Activated CD4-positive, alpha-beta memory T cell treated with anti-CD3 and anti-CD28 coated beads for 36 hours (primary cell): ENCODE results near the gene FRMD1. TPM values are rescaled to one million over a fixed set of nuclear protein-coding genes. Genes with fewer than 3 reads are reported as not detected.

Source experiments
- CTCF ChIA-PET: fragments of 350-600 bp; sonication (Branson Sonifier 250); formaldehyde crosslinking; loops from one replicate; lab custom pipeline; 2021; ENCODE audit warnings: antibody characterized with exemption, inconsistent platforms; lab: Charles Lee
- POLR2A ChIA-PET: fragments of 350-600 bp; sonication (Branson Sonifier 250); formaldehyde crosslinking; loops from one replicate; lab custom pipeline; 2021; ENCODE audit warnings: antibody characterized with exemption; lab: Charles Lee
- DNase-seq: peaks from one replicate; pipeline ENCODE4 v3.0.0-alpha.2; 2020
- H3K27ac Mint-ChIP-seq: one replicate; pipeline ENCODE4 v1.8.0; 2021; ENCODE audit warnings: mixed read lengths
- H3K27me3 Mint-ChIP-seq: one replicate; pipeline ENCODE4 v1.8.0; 2021; ENCODE audit warnings: mixed read lengths
- H3K36me3 Mint-ChIP-seq: one replicate; pipeline ENCODE4 v1.8.0; 2021; ENCODE audit warnings: mixed read lengths
- H3K4me1 Mint-ChIP-seq: one replicate; pipeline ENCODE4 v1.8.0; 2021; ENCODE audit warnings: low read depth, mixed read lengths
- H3K4me3 Mint-ChIP-seq: one replicate; pipeline ENCODE4 v1.8.0; 2021; ENCODE audit warnings: mild to moderate bottlenecking, mixed read lengths
- H3K9me3 Mint-ChIP-seq: one replicate; pipeline ENCODE4 v1.8.0; 2021; ENCODE audit warnings: mixed read lengths
- intact Hi-C: fragments of 100-400 bp; cut with micrococcal nuclease; formaldehyde crosslinking; loops from one replicate; pipeline ENCODE4 v1.15.1; 2023
- total RNA-seq, 2 experiments: library from RNA; stranded (reverse); gene quantifications; one replicate each; pipeline ENCODE4 v1.2.3, GENCODE V29; 2021

FRMD1 gene
- total RNA-seq, 2 experiments from 2014 or later: not detected

DNA sequence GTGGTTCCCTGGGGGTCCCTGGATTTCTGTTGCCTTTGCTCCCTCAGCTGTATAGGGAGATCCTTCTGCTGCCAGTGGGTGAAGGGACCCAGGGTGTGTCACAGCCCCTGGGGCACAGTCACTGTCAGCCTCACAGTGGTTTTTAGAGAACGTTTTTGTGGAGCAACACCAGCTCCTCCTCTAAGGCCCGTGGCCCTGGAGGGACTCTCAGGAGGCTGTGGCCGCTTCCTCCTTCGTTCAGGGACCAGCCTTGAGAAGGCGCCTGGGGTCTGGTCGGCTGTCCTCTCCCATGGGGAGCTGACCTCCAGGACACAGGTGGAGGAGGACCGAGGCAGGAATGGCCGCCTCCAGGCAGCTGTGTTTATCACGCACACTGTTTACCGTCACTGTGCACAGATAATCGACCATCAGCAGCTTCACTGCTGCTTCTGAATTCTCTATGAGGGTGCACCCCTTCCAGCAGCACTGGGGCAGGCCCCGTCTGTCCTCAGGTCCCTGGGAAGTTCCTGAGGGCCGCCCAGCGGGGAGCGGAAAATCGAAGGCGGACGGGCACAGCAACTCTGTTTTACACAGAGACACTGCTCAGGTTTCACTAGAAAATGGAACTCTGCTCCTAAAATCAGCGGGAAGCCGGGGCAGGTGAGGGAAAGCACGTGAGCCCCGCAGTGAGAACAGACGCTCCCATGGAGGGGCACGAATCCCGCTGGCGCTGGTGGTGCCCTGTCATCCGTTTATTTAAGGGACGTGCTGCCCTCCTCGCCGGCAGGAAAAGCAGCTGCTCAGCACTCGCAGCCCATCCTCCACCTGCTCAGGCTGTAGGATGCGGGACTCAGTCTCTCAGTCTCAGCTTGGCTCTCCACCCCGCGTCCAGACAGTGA, 10.4 kb upstream of the FRMD1 start:
- no peak overlapping the region for H3K4me3 Mint-ChIP-seq

DNA sequence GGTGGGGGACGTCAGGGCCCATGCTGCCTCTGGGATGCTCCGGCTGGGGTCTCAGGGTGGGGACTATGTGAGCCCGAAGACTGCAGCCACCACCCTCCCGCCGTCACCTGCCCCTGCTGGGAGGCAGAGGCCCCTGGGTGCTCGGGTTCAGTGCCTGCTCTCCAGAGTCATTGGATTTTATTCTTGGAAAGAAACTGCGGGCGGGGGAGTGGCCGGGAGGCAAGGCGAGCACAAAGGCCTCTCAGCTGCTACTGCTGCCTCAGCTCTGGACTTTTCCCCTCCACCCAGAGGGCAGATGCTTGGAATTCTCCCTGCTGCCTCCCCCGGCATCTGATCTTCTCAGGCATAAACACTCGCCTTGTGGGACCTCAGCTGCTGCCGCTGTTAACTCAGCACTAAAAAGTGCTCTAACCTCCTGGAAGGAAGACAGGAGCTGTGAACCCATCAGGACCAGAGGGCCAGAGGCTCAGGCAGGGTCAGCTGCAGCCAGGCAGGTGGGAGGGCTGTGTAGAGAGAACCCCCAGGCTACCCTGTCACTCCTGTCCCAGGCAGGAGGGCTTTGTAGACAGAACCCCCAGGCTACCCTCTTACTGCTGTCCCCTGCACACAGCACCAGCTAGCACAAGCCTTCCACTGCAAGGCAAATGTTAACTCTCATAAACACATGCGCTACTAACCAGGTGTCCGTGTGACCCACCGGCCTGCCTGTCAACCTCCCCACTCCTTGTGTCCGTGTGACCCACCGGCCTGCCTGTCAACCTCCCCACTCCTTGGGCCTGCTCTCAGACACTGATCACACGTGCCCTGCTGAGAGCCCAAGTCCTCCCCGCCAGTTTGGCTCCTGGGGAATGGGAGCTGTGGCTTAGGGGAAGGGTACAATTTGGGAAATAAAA, 9.4 kb upstream of the FRMD1 start:
- H3K9me3 Mint-ChIP-seq: peaks cover 9% of the 10 kb centered on the region
- H3K36me3 Mint-ChIP-seq: no peaks in the 10 kb centered on the region
- intact Hi-C loops: no loop called here
- H3K27ac Mint-ChIP-seq: no peak overlapping the region
- POLR2A ChIA-PET: no interaction called here
- no peak overlapping the region for H3K4me3 Mint-ChIP-seq
- CTCF ChIA-PET: no interaction called here
- H3K4me1 Mint-ChIP-seq: no peaks in the 10 kb centered on the region
- no peaks in the 10 kb centered on the region for H3K27me3 Mint-ChIP-seq
- DNase-seq: no peak

More for the DNA sequence above, 10.4 kb upstream of the FRMD1 start:
- Mint-ChIP-seq H3K9me3 (peaks cover 9% of the 10 kb centered on the region), H3K27ac (no peak overlapping the region), H3K27me3 (no peaks in the 10 kb centered on the region), H3K36me3 (no peaks in the 10 kb centered on the region), H3K4me1 (no peaks in the 10 kb centered on the region)
- CTCF ChIA-PET: no interaction called here
- intact Hi-C loops: no loop called here
- DNase-seq: no peak
- POLR2A ChIA-PET: no interaction called here

DNA sequence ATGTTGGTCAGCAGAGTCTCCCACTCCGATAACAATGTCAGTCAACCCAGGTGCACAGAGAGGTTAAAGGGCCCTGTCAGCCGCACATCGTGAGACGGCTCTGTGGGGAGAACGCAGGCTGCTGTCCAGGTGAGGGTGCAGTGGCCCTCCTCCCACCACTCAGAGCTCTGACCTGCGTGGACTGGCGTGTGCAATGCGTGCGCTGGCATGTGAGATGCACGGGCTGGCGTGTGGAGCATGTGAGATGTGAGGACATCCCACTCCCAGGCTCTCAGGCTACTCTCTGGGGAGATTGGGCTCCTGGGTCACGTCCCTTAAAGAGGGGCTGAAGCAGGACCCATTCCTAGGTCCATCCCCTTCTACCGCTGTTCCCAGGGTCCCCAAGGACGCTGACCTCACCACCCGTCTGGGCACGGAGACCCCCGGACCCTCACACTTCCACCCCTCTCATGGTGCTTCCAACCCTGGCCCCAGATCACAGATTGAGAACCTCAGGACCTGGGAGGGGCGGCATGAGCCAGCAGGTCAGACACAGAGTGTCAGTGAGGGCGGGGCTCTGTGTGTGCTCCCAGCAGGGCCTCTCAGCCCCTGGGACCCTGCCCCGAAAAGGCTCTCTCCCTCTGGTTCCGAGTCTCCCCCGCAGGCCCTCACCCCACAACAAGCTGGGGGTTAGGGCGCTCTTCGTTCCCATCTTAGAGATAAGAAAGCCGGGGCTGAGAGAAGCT, 8.6 kb upstream of the FRMD1 start:
- Mint-ChIP-seq H3K4me1 (no peaks in the 10 kb centered on the region), H3K27me3 (no peaks in the 10 kb centered on the region), H3K36me3 (no peaks in the 10 kb centered on the region), H3K9me3 (peaks cover 6% of the 10 kb centered on the region), H3K4me3 (no peak overlapping the region), H3K27ac (no peak overlapping the region)
- DNase-seq: no peak
- ChIA-PET POLR2A (no interaction called here), CTCF (no interaction called here)
- intact Hi-C loops: no loop called here

DNA sequence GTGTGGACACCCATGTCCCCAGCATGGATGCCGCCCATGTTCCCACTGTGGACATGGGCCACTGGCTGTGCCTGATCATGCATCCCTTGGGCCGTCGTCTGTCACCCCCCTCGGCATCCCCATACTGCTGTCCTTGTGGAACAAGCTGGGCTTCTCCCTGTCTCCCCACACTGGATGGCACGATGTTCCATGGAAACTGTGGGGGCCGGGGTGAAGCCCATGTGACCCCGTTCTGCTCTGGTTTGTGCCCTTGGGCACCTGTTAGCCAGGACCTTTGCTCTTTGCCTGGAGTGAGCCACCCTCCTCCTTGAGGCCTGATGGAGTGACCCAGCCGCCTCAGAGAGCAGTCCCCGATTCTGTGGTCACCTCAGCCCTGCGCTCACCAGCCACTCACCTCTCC, 7.6 kb upstream of the FRMD1 start:
- Mint-ChIP-seq H3K4me3 (no peak overlapping the region), H3K27me3 (no peaks in the 10 kb centered on the region), H3K4me1 (no peaks in the 10 kb centered on the region), H3K36me3 (no peaks in the 10 kb centered on the region), H3K9me3 (no peaks in the 10 kb centered on the region), H3K27ac (no peak overlapping the region)
- intact Hi-C loops: no loop called here
- POLR2A ChIA-PET: no interaction called here
- CTCF ChIA-PET: no interaction called here
- DNase-seq: no peak

- Mint-ChIP-seq H3K36me3 (no peaks in the 10 kb centered on the region), H3K27ac (no peak overlapping the region), H3K4me1 (no peaks in the 10 kb centered on the region), H3K4me3 (no peak overlapping the region), H3K27me3 (no peaks in the 10 kb centered on the region), H3K9me3 (no peaks in the 10 kb centered on the region)
- ChIA-PET CTCF (no interaction called here), POLR2A (no interaction called here)
- intact Hi-C loops: no loop called here
- no peak for DNase-seq
These were observed 7.1 kb upstream of the FRMD1 start for GRCh38 chr6:168086066-168086465.

- CTCF ChIA-PET: no interaction called here
- Mint-ChIP-seq H3K4me1 (no peaks in the 10 kb centered on the region), H3K4me3 (no peak overlapping the region), H3K9me3 (no peaks in the 10 kb centered on the region), H3K36me3 (no peaks in the 10 kb centered on the region), H3K27me3 (no peaks in the 10 kb centered on the region), H3K27ac (no peak overlapping the region)
- POLR2A ChIA-PET: no interaction called here
- no peak for DNase-seq
- intact Hi-C loops: no loop called here
These were observed 5.6 kb upstream of the FRMD1 start for GRCh38 chr6:168084465-168085160.

DNA sequence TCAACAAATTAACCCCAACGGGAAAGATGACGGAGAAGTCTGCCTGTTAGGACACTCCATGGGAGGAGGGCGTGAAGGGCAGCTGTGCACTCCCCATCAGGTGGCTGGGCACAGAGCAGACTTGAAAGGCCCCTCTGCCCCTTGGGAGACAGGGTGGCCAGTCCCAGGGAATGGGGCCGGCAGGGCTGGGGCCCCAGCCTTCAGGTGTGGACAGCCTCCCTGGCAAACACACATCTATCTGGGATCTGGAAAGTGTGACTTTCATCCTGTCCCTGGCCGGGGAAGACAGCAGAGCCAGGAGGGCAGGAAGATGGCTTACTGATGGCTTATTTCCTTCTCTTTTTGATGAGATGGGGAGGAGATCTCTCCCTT, 4.5 kb upstream of the FRMD1 start:
- no peaks in the 10 kb centered on the region for H3K4me1 Mint-ChIP-seq
- H3K4me3 Mint-ChIP-seq: no peak overlapping the region
- no peaks in the 10 kb centered on the region for H3K36me3 Mint-ChIP-seq
- no peaks in the 10 kb centered on the region for H3K9me3 Mint-ChIP-seq
- intact Hi-C loops: no loop called here
- ChIA-PET POLR2A (no interaction called here), CTCF (no interaction called here)
- DNase-seq: no peak
- no peak overlapping the region for H3K27ac Mint-ChIP-seq
- H3K27me3 Mint-ChIP-seq: no peaks in the 10 kb centered on the region

DNA sequence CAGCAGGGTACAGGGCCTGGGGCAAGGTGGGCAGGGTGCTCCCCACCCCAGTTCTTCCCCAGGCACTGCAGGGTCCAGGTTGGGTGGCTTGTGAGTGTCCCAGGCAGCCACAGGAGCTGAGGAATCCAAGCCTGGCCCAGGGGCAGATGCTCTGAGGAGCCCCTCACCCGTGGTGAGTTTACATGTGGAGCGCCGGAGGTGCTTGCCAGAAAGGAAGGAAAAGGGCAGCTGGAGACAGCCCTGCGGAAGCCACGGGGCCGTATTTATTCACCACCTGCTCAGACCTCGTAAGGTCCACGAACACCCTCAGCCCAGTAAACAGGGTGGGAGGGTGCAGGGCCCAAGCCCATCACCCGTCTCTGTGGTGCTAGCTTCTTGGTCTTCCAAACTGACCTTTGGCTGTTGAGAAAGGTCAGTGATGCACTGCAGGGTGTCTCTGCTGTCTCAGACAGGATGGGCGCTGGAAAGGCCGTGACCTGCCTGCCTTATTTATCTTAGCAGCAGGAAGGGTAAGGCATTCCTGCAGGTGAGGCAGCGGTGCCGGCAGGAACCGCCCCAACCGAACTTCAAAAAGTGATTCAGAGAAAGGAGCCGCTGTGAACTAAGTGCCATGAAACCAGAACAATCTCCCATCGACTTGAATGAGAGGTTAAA, 4.0 kb upstream of the FRMD1 start:
- ChIA-PET CTCF (no interaction called here), POLR2A (no interaction called here)
- intact Hi-C loops: no loop called here
- Mint-ChIP-seq H3K4me3 (no peak overlapping the region), H3K4me1 (no peaks in the 10 kb centered on the region), H3K27me3 (no peaks in the 10 kb centered on the region), H3K27ac (no peak overlapping the region), H3K36me3 (no peaks in the 10 kb centered on the region), H3K9me3 (no peaks in the 10 kb centered on the region)
- DNase-seq: no peak

GRCh38 chr6:168081858-168082546, 3.0 kb upstream of the FRMD1 start:
- ChIA-PET POLR2A (no interaction called here), CTCF (no interaction called here)
- intact Hi-C loops: no loop called here
- Mint-ChIP-seq H3K4me3 (no peak overlapping the region), H3K36me3 (no peaks in the 10 kb centered on the region), H3K27ac (no peak overlapping the region), H3K9me3 (no peaks in the 10 kb centered on the region), H3K4me1 (no peaks in the 10 kb centered on the region), H3K27me3 (no peaks in the 10 kb centered on the region)
- DNase-seq: no peak

DNA sequence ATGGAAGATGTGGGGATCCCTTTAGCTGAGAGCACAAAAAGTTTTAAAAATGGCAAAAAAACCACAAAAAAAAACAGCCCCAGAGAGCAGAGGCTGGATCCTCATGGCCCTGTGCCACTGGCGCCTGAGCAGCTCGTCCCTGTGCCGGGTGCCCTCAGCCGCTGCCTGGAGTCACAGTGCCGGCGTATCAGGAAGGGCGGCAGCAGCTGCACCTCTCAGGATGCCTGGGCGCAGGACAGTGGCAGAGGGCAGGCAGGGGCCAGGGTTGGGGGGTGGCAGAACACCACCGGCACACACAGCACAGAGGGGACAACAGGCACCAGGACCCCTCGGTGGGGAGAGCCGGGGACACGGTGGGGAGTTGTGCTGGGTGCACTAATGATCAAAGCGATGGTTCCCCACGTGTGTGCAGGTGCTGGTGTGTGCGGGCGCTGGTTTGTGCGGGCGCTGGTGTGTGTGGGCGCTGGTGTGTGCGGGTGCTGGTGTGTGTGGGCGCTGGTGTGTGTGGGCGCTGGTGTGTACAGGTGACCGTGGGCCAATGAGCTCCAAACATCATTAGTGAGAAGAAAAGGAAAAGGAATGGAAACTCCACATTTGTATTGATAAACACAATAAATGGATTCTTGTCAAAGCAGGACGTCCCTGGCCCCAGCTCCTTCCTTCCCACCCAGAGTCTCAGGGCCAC, 1.5 kb upstream of the FRMD1 start:
- Mint-ChIP-seq H3K36me3 (no peaks in the 10 kb centered on the region), H3K27ac (no peak overlapping the region), H3K9me3 (no peaks in the 10 kb centered on the region), H3K27me3 (no peaks in the 10 kb centered on the region), H3K4me3 (no peak overlapping the region), H3K4me1 (no peaks in the 10 kb centered on the region)
- ChIA-PET CTCF (no interaction called here), POLR2A (no interaction called here)
- intact Hi-C loops: no loop called here
- DNase-seq: no peak
